Fibroblast of pulmonary artery (primary cell): ENCODE data around the gene SOWAHC.

Experiments
- DNase-seq: peaks from one replicate; pipeline ENCODE4 v3.0.0-alpha.2; 2010; ENCODE audit warnings: low read depth
- H3K4me3 ChIP-seq: replicated peaks from 2 replicates; pipeline ENCODE4 v1.5.1; 2011; ENCODE audit warnings: low read depth, mild to moderate bottlenecking, control low read depth, low read length, moderate library complexity
- CTCF ChIP-seq: IDR thresholded peaks from 2 replicates; pipeline ENCODE4 v1.5.1; 2011; ENCODE audit warnings: mild to moderate bottlenecking, control low read depth, low read length, inconsistent platforms; ENCODE audit errors: missing control alignments

SOWAHC gene

DNA sequence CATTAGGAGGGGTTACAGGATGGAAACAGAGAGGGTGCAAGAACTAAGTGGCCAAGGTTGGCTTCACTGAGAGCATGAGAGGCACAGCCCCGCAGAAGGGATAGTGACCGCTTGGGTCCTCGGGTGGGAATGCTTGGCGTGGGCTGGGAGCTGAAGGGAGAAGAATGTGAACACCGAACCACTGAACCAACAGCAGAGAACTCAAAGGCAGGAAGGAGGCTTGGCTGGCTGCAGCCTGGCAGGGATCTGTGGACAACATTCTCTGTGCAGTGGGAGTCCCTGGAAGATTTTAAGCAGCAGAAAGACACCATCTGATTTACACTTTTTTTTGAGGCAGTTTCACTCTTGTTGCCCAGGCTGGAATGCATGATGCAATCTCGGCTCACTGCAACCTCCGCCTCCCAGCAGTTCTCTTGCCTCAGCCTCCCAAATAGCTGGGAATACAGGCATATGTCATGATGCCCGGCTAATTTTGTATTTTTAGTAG, 33.9 kb downstream of the SOWAHC start:
- DNase-seq = peak; percentile 31
- no peak for TF ChIP-seq CTCF
- no peak overlapping the region for H3K4me3 ChIP-seq

GRCh38 chr2:109649736-109650695, 35.9 kb downstream of the SOWAHC start:
- no peak for TF ChIP-seq CTCF
- no peak overlapping the region for H3K4me3 ChIP-seq
- DNase-seq = no peak

DNA sequence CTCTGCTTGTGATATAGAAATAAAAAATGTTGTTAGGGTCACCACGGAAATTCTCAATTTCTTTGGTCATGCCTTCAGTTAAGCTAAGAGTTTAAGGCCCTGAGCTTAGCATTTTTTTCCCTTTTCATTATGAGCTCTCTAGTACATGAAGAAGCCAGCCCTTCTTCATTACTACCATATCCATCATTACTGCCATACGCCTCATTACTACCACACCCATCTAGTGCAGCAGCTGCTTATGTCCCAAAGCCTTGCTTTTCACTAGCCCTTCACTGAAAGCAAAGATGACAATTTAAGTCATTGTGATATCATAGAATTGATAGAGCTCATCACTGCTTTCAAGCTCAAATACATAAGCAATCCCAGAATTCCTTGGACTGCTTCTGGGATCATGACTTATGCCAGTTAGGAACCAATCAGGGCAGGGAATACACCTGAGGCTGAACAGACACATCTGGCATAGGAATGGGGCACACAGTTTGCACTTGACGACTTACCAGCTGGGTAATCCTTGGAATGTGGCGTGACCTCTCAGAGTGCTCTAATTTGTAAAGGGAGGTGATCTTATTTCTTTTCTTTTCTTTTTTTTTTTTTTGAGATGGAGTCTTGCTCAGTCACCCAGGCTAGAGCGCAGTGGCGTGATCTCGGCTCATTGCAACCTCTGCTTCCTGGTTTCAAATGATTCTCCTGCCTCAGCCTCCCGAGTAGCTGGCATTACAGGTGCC, 40.3 kb downstream of the SOWAHC start:
- DNase-seq = no peak
- H3K4me3 ChIP-seq = no peak overlapping the region
- TF ChIP-seq CTCF = no peak

GRCh38 chr2:109655287-109655686, 41.1 kb downstream of the SOWAHC start:
- no peak for TF ChIP-seq CTCF
- no peak overlapping the region for H3K4me3 ChIP-seq
- DNase-seq = no peak

DNA sequence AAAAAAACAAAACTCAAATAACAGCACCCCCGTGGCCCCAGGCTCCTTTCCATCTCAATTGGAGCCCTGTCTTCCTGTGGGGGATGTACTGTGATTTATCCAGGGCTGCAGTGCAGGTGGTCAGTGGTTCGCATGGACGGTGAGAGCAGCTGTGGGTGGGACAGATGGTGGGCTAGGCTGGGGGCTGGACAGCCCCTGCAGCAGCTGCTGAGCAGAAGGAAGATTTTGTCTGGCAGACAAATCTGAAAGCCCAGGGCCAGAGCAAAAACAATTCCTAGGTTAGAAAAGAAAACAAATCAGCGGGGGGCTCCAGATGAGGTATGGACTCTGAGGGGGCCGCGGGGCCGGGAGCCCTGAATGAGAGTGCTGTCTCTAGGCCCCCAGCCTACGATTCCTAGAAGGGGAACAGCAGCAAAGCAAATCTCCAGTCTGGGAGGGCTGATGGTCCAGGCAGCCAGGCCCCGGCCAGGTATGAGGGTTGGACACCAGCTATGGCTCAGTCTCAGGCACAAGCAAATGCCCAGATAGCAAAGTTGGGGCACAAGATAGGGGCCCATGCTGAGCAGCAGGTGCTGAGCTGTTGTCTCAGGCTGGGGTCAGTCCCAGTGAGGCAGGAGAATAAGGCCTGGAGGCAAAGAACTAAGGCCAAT, 45.4 kb downstream of the SOWAHC start:
- H3K4me3 ChIP-seq = no peak overlapping the region
- no peak for TF ChIP-seq CTCF
- DNase-seq = no peak

GRCh38 chr2:109660046-109660860, 46.1 kb downstream of the SOWAHC start:
- TF ChIP-seq CTCF = no peak
- no peak overlapping the region for H3K4me3 ChIP-seq
- DNase-seq = peak; percentile 33
